ENCODE measurements around the gene ABCD3.

ABCD3 gene

DNA sequence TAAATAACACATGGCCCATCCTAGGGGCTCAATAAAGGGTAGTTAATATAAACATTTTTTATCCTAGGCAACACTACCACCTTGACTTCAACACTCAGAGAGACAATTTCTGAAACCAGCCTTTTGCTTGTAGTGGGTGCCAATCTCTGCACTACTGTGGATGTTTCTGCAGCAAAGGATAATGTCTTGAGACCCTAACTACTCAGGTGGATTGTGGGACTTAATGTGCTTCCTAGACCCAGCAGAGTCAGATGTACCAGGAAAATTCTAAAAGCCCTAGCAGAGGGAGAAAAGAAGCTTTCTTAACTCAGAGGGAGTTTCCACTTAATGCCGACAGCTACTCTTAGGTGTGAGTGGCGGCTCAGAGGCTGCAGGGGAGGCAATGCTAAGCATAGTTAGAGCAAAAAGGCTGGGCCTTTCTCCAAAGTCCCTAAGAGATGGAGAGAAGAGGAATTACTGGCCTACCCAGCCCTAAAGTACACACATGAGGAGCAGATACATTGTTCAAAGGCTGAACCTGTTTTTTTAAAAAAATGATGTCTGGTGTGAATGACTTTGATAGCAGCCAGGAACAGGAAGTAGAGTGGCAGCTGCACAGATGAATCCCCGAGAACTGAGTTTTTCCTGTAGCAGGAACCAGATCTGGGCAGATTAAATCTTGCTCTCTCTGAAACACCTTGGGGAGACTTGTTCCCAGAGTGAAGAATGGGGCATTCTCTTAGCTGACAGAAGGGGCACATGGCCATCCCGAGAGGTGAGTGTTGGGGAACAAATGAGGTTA, 33.5 kb upstream of the ABCD3 start:
- Histone ChIP-seq H3K79me2 (ENCODE audit: insufficient read depth, low read length) (no peaks in the 10 kb centered on the region), H3K27me3 (ENCODE audit: insufficient read depth, low read length, poor library complexity, severe bottlenecking) (no peaks in the 10 kb centered on the region), H3K9ac (ENCODE audit: low read depth, low read length, poor library complexity, severe bottlenecking) (peak overlapping the region; percentile 31), H3F3A (ENCODE audit: low read depth) (no peaks in the 10 kb centered on the region), H4K20me1 (ENCODE audit: insufficient read depth, low read length, poor library complexity, severe bottlenecking) (no peaks in the 10 kb centered on the region), H3K9me2 (replicated peaks; ENCODE audit: low read depth, low read length) (no peaks in the 10 kb centered on the region), H3K4me2 (ENCODE audit: low read depth, low read length, poor library complexity, severe bottlenecking) (peak overlapping the region; percentile 61), H2AFZ (ENCODE audit: low read length) (peak overlapping the region; percentile 68), H3K36me3 (ENCODE audit: insufficient read depth, low read length) (no peaks in the 10 kb centered on the region), H3K4me1 (ENCODE audit: insufficient read depth, low read length, poor library complexity, severe bottlenecking) (peaks cover 30% of the 10 kb centered on the region), H3K4me3 (ENCODE audit: low read length, poor library complexity, severe bottlenecking) (peak overlapping the region; percentile 43), H3K9me3 (ENCODE audit: insufficient read depth, low read depth, low read length) (no peaks in the 10 kb centered on the region; the same call in 1 of the 2 replicates)
- TF ChIP-seq CTCF (conservative IDR thresholded peaks at IDR 0.05; ENCODE audit: low read length), result no peak
- TF ChIP-seq EZH2phosphoT487 (IDR thresholded peaks at IDR 0.05; ENCODE audit: borderline replicate concordance), result no peak

DNA sequence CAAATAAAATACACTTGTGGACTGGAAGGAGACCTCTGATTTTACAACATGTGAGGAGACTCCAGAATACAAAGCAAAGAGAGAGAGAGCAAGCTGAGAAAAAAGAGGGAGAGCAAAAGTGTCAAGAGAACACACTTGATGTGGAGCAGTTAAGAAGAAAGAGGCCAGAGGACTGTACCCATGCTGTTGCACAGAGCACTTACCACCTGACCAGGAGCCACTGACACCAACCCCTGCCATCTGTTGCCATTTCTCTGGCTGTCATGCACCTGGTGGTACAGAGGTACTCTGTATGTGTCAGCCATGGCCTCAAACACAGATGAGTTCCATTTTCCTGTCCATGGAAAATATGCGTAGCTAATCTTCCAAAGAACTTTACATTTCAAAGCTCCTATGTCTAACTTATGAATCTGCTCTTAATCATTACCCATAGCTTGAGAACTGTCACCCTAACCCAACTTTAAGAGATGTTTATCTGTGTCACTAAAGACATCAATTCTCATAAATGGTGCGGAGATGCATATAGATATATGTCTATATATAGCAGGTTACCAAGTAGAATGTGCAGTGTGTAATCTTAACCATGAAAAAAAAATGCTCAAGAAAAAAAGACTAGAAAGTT, 32.8 kb upstream of the ABCD3 start:
- Histone ChIP-seq H3K9me2 (replicated peaks; ENCODE audit: low read depth, low read length) (no peaks in the 10 kb centered on the region), H3K36me3 (ENCODE audit: insufficient read depth, low read length) (no peaks in the 10 kb centered on the region)

GRCh38 chr1:94389298-94389697, 28.9 kb upstream of the ABCD3 start:
- H3K79me2 ChIP-seq (ENCODE audit: insufficient read depth, low read length), result no peaks in the 10 kb centered on the region
- TF ChIP-seq EZH2phosphoT487 (IDR thresholded peaks at IDR 0.05; ENCODE audit: borderline replicate concordance), result no peak
- TF ChIP-seq CTCF (conservative IDR thresholded peaks at IDR 0.05; ENCODE audit: low read length), result no peak
- no peaks in the 10 kb centered on the region; the same call in 1 of the 2 replicates for H3K9me3 ChIP-seq (ENCODE audit: insufficient read depth, low read depth, low read length)
- H3K4me3 ChIP-seq (ENCODE audit: low read length, poor library complexity, severe bottlenecking), result no peak overlapping the region
- H3K9me2 ChIP-seq (replicated peaks; ENCODE audit: low read depth, low read length), result no peaks in the 10 kb centered on the region
- H3K4me1 ChIP-seq (ENCODE audit: insufficient read depth, low read length, poor library complexity, severe bottlenecking), result peaks cover 15% of the 10 kb centered on the region
- H3K36me3 ChIP-seq (ENCODE audit: insufficient read depth, low read length), result no peaks in the 10 kb centered on the region
- H4K20me1 ChIP-seq (ENCODE audit: insufficient read depth, low read length, poor library complexity, severe bottlenecking), result no peaks in the 10 kb centered on the region
- no peak overlapping the region for H2AFZ ChIP-seq (ENCODE audit: low read length)
- H3F3A ChIP-seq (ENCODE audit: low read depth), result no peaks in the 10 kb centered on the region
- H3K4me2 ChIP-seq (ENCODE audit: low read depth, low read length, poor library complexity, severe bottlenecking), result no peak overlapping the region
- H3K27me3 ChIP-seq (ENCODE audit: insufficient read depth, low read length, poor library complexity, severe bottlenecking), result no peaks in the 10 kb centered on the region
- H3K9ac ChIP-seq (ENCODE audit: low read depth, low read length, poor library complexity, severe bottlenecking), result no peak overlapping the region

More for the DNA sequence above, 32.8 kb upstream of the ABCD3 start:
- H3K79me2 ChIP-seq (ENCODE audit: insufficient read depth, low read length), result no peaks in the 10 kb centered on the region
- H3K4me3 ChIP-seq (ENCODE audit: low read length, poor library complexity, severe bottlenecking), result peak overlapping the region; percentile 43
- H3K4me1 ChIP-seq (ENCODE audit: insufficient read depth, low read length, poor library complexity, severe bottlenecking), result peaks cover 30% of the 10 kb centered on the region
- TF ChIP-seq EZH2phosphoT487 (IDR thresholded peaks at IDR 0.05; ENCODE audit: borderline replicate concordance), result no peak
- no peak for TF ChIP-seq CTCF (conservative IDR thresholded peaks at IDR 0.05; ENCODE audit: low read length)
- peak overlapping the region; percentile 15 for H3K9ac ChIP-seq (ENCODE audit: low read depth, low read length, poor library complexity, severe bottlenecking)
- H4K20me1 ChIP-seq (ENCODE audit: insufficient read depth, low read length, poor library complexity, severe bottlenecking), result no peaks in the 10 kb centered on the region
- no peaks in the 10 kb centered on the region; the same call in 1 of the 2 replicates for H3K9me3 ChIP-seq (ENCODE audit: insufficient read depth, low read depth, low read length)
- H3K27me3 ChIP-seq (ENCODE audit: insufficient read depth, low read length, poor library complexity, severe bottlenecking), result no peaks in the 10 kb centered on the region
- H3F3A ChIP-seq (ENCODE audit: low read depth), result no peaks in the 10 kb centered on the region
- peak overlapping the region; percentile 61 for H3K4me2 ChIP-seq (ENCODE audit: low read depth, low read length, poor library complexity, severe bottlenecking)
- peak overlapping the region; percentile 68 for H2AFZ ChIP-seq (ENCODE audit: low read length)
